ENCODE results near the gene ITGA3. TPM values are rescaled to one million over a fixed set of nuclear protein-coding genes. Genes with fewer than 3 reads are reported as not detected.

The ITGA3 gene
- total RNA-seq, 1 donor from 2014 or later: 9.8 TPM

- DNase-seq (no peak), ATAC-seq (ENCODE audit: low read depth) (peak; percentile 11)
- peaks cover 29% of the 10 kb centered on the region for H3K4me1 Mint-ChIP-seq
- peak overlapping the region; percentile 41 for H3K27ac Mint-ChIP-seq
- CTCF ChIA-PET: interaction anchor here (1.9 kb wide), 1 partner anchor 58 kb away, joined by 11 read pairs; no protein-coding TSS in a partner anchor
- intact Hi-C loops (cut with micrococcal nuclease): no loop called here
- H3K4me3 Mint-ChIP-seq: peak overlapping the region; percentile 91
- TF ChIP-seq CTCF (IDR thresholded peaks at IDR 0.05): no peak
- no peaks in the 10 kb centered on the region for H3K36me3 Mint-ChIP-seq (ENCODE audit: low read depth)
- H3K9me3 Mint-ChIP-seq: no peaks in the 10 kb centered on the region
- peaks cover 21% of the 10 kb centered on the region for H3K27me3 Mint-ChIP-seq
- POLR2A ChIA-PET: interaction anchor here (0.5 to 1.8 kb wide), 2 partner anchors 39 to 718 kb away, joined by 4 to 5 read pairs; no protein-coding TSS in a partner anchor
Observed at GRCh38 chr17:50055055-50055425, 870 bp upstream of the ITGA3 start.

GRCh38 chr17:50056217-50056960 lies 479 bp downstream of the ITGA3 start:
- CTCF ChIA-PET: interaction anchor here (1.3 to 1.9 kb wide), 5 partner anchors 29 to 60 kb away, joined by 3 to 11 read pairs (median 5); no protein-coding TSS in a partner anchor
- TF ChIP-seq CTCF (IDR thresholded peaks at IDR 0.05): no peak
- POLR2A ChIA-PET: interaction anchor here (1.0 to 1.8 kb wide), 2 partner anchors 38 to 292 kb away, joined by 3 to 5 read pairs; no protein-coding TSS in a partner anchor
- intact Hi-C loops (cut with micrococcal nuclease): loop anchor here (1.0 to 2.0 kb wide), 3 partner anchors 29 to 38 kb away; partner anchors contain the start of gene PDK2
- Mint-ChIP-seq H3K4me3 (peak overlapping the region; percentile 91), H3K27ac (no peak overlapping the region), H3K27me3 (peaks cover 21% of the 10 kb centered on the region), H3K36me3 (ENCODE audit: low read depth) (no peaks in the 10 kb centered on the region), H3K9me3 (no peaks in the 10 kb centered on the region), H3K4me1 (peaks cover 24% of the 10 kb centered on the region)
- DNase-seq: peak; percentile 48
- peak; percentile 66 for ATAC-seq (ENCODE audit: low read depth)

GRCh38 chr17:50056961-50057330 lies 1.0 kb downstream of the ITGA3 start:
- Mint-ChIP-seq H3K27me3 (peaks cover 20% of the 10 kb centered on the region), H3K36me3 (ENCODE audit: low read depth) (no peaks in the 10 kb centered on the region), H3K4me1 (peaks cover 22% of the 10 kb centered on the region), H3K27ac (no peak overlapping the region), H3K9me3 (no peaks in the 10 kb centered on the region), H3K4me3 (peak overlapping the region; percentile 91)
- TF ChIP-seq CTCF (IDR thresholded peaks at IDR 0.05): no peak
- DNase-seq (no peak), ATAC-seq (ENCODE audit: low read depth) (no peak)
- ChIA-PET POLR2A (interaction anchor here (1.8 kb wide), 1 partner anchor 38 kb away, joined by 5 read pairs; no protein-coding TSS in a partner anchor), CTCF (interaction anchor here (0.8 to 1.9 kb wide), 6 partner anchors 17 to 60 kb away, joined by 3 to 11 read pairs (median 4); no protein-coding TSS in a partner anchor)
- intact Hi-C loops (cut with micrococcal nuclease): loop anchor here (1.0 to 2.0 kb wide), 3 partner anchors 30 to 38 kb away; partner anchors contain the start of gene PDK2

- ATAC-seq (ENCODE audit: low read depth) (no peak), DNase-seq (no peak)
- POLR2A ChIA-PET: no interaction called here
- Mint-ChIP-seq H3K9me3 (no peaks in the 10 kb centered on the region), H3K27me3 (peaks cover 18% of the 10 kb centered on the region), H3K27ac (no peak overlapping the region), H3K4me1 (peaks cover 22% of the 10 kb centered on the region), H3K4me3 (peak overlapping the region; percentile 91), H3K36me3 (ENCODE audit: low read depth) (no peaks in the 10 kb centered on the region)
- CTCF ChIA-PET: interaction anchor here (0.8 to 1.8 kb wide), 2 partner anchors 17 to 37 kb away, joined by 3 to 9 read pairs; no protein-coding TSS in a partner anchor
- intact Hi-C loops (cut with micrococcal nuclease): loop anchor here (2.0 kb wide), 2 partner anchors 29 to 37 kb away; partner anchors contain the start of gene PDK2
- no peak for TF ChIP-seq CTCF (IDR thresholded peaks at IDR 0.05)
Observed at GRCh38 chr17:50057521-50057991, 1.6 kb downstream of the ITGA3 start.

Data from activated B cell treated with CpG ODN at 0.5 μM for 24 hours (primary cell).